ENCODE measurements around the gene COX20.

- no peak for TF ChIP-seq CTCF (IDR thresholded peaks at IDR 0.05)
- TF ChIP-seq POLR2A (IDR thresholded peaks at IDR 0.05): peak; percentile 61 to 64
Observed at GRCh38 chr1:244862699-244863490, 27.4 kb downstream of the COX20 start.
